Occipital lobe (tissue), 2 donors: ENCODE results near the gene GPC1. TPM values are rescaled to one million over a fixed set of nuclear protein-coding genes. Genes with fewer than 3 reads are reported as not detected.

Experiments
- DNase-seq: peaks from one replicate; lab custom pipeline; 2025; lab: John Stamatoyannopoulos, UW
- total RNA-seq: library from RNA; depleted of rRNA; stranded (reverse); fragments of >200 nt; gene quantifications from one replicate; pipeline ENCODE4 v1.2.3, GENCODE V29; 2014

GPC1 gene
- total RNA-seq, 1 donor from 2014 or later: 37.3 TPM

DNA sequence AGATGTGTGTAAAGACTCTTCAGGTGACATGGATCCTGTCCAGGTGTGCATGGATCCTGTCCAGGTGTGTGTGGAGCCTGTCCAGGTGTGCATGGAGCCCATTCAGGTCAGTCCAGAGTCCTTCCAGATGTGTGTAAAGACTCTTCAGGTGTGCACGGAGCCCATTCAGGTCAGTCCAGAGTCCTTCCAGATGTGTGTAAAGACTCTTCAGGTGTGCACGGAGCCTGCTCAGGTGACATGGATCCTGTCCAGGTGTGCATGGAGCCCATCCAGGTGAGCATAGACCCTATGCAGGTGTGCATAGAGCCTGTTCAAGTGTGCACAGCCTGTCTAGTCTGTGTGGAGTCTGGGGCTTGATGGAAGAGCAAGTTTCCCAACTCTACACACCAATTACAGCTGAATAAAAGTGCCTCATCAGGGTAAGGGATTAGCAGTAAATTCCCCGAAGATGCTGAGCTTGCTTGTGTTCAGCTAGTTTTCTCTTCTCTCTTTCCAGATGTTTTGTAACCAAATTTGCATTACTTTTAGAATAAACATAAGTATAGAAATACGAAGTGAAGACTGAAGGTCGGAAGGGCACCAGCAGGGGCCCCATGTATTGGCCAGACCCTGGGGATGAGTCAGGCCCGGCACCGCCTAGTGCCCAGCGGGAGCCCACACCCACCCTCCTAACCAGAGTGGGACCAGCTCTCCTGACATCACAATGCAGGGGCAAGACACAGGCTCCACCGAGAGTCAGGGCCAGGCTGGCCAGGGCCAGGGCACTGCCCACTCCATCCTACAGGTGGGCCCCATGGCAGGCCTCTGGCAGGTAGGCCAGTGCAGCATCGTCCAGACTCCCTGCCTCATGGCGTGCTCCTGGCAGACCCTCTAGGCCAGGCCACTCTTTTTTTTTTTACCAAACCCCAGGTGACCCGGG is 38.6 kb upstream of the GPC1 start:
- DNase-seq: no peak

GRCh38 chr2:240397542-240397916 is 37.9 kb upstream of the GPC1 start:
- no peak for DNase-seq

- no peak for DNase-seq
Observed at GRCh38 chr2:240397924-240398645, 37.4 kb upstream of the GPC1 start.

DNA sequence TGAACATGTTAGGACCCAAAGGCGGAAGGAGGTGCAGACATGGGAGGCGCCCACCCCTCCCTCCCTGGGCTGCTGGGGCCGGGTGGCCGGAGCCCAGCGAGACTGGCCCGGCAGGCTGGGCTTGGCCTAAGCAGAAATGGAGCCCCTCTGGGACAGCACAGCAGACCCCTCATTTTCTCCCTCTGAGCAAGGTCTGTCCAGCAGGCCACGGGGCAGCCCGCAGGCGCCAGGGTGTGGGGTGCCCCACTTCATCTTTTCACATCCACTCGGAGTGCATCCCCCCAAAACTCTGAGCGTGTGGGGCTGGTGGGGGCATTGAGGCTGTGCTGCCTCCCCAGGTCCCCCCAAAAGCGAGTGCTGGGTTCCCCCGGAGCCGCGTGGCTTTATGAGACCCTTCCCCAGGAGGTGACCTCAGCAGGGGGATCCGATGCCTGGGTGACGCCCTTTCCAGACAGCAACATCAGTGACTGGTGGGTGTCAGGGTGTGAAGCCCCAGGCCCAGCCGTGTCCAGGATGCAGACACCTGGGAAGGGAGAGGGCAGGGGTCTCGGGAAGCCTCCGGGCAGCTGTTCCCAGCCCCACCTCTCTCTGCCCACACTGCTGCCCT is 36.7 kb upstream of the GPC1 start:
- DNase-seq: no peak

DNA sequence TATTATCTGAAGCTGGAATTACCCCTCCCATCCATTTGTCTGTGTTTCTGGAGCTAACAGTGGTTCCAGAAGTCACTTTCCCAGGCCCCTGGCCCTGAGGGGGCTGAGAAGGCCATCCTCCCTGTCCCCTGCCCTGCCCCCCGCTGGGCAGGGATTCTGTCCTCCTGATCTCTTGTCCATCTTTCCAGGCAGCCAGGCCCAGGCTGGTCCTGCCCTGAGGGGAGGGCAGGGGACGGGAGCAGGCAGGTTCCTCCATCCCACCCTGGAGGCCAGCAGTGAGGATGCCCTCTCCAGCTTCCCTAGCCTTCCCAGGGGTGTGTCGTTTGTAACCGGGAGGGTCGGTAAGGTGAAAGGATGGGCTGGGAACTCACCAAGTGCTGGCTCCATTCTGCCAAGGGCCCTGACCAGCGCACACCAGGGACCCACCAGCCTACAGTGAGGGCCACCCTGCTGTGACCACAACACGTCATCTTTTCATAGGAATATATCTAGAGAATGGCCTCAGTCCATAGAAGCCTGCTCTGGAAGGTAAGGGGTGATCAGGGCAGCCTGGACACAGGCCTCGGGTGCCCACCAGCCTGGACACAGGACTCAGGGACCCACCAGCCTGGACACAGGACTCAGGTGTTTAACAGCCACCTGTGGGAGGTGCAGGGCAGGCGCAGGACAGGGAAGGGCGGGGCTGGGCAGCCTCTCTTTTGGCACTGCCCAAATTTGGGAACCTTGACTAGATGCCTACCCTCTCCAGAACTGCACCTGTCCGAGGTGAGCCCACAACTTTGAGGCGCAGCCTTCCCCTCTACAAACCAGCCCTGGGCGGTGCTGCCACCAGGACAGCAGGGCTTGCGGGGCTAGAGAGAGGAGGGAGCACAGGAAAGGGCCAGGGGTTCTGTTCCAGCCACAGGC is 35.8 kb upstream of the GPC1 start:
- no peak for DNase-seq

- no peak for DNase-seq
Observed at GRCh38 chr2:240400371-240401161, 34.9 kb upstream of the GPC1 start.

DNA sequence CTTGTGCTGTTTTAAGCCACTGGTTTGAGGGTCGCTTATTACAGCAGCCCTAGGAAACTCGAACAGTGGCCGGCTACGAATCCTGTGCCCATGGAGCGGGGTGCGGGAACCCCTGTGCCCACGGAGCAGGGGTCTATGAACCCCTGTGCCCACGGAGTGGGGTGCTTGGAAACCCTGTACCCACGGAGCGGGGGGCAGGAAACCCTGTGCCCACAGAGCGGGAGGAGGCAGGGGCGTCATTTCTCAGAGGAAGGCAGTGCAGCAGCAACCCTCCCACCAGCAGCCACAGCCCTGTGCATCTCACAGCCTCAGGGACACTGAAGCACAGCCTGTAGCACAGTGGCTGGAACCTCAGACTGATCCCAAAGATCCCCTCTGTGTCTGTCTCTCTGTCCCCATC is 34.2 kb upstream of the GPC1 start:
- DNase-seq: no peak

GRCh38 chr2:240401781-240402551 is 33.5 kb upstream of the GPC1 start:
- DNase-seq: no peak

DNA sequence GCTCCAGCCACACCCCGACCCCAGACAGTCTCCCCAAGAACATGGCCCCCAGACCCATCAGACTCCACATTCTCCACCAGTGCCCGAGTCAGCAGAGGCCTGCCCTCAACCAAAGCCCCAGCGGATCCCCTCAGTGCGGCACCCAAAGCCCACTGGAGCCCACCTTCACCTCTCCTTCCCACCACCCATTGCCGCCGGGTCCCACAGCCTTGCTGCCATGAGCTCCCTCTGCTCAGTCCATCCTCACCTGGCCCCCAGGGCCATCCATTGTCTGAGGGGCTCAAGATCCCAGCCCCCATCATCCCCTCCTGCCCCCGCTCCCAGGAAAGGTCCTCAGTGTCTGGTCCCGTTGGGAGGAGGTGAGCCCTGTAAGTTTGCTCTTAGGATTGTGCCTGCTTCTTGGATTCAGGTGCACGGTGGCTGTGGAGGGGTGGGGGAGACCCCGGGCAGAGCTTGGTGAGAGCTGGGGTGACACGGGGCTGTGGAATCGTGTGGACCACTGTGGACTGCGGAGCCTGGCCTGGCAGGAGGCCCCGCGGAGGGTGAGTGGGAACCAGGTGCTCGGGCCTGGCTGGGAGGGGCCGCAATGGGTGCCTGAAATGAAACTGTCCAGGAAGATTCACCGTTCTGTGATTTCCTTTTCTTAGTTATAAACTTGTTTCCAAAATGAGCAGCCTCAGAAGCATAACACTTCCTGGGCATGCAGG is 32.7 kb upstream of the GPC1 start:
- no peak for DNase-seq

DNA sequence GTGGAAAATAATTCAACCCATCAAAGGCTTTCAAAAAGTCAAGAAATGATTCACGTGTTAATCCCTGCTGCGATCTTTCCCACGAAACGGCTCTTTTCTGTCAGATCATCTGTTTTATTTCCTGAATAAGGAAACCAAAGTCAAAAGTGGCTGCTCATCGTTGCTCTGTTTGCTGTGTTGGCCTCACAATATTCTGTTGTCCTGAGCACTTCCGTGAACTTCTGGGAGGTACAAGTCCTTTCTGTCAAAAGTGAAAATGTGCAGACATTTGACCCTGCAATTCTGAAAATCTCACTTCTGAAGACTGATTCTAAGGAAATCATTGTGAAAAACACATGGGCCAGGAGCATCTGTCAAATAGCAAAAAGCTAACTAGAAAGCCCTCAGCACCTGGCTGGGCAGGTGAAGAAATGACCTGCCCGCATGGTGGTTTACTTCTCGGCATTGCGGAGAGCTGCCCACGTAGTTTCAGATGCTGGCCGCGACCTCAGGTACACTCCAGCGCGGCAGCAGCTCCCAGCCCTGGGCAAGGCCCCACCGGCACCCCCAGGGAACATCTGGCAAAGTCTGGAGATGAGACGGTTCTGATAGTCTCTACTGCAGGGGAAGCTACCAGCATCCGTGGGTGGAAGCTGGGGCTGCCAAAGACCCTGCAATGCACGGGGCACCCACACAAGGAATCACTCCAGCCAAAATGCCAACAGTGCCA is 31.9 kb upstream of the GPC1 start:
- no peak for DNase-seq

DNA sequence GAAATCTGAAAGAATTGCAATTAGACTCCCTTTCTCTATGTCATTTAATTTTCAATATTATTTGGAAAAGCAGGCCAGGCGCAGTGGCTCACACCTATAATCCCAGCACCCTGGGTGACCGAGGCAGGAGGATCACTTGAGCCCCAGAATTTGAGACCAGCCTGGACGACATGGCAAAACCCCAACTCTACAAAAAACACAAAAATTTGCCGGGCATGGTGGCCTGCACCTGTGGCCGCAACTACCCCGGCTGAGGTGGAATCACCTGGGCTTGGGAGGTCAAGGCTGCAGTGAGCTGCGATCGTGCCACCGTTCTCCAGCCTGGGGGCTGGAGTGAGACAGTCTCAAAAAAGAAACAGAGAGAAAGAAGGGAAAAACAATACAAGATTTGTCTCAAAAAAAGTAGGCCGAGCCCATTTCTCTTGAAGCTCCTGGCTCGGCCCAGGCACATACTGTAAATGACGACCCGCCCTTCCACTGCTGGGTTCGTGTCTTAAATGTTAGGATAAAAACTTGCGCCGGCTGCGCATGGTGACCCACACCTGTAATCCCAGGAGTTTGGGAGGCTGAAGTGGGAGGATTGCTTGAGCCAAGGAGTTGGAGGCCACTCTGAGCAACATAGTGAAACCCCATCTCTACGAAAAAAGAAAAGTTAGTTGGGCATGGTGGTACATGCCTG is 31.1 kb upstream of the GPC1 start:
- no peak for DNase-seq

GRCh38 chr2:240405133-240405532 is 30.3 kb upstream of the GPC1 start:
- DNase-seq: no peak

- DNase-seq: no peak
Observed at GRCh38 chr2:240405684-240406313, 29.7 kb upstream of the GPC1 start.

- no peak for DNase-seq
Observed at GRCh38 chr2:240407090-240407489, 28.4 kb upstream of the GPC1 start.

DNA sequence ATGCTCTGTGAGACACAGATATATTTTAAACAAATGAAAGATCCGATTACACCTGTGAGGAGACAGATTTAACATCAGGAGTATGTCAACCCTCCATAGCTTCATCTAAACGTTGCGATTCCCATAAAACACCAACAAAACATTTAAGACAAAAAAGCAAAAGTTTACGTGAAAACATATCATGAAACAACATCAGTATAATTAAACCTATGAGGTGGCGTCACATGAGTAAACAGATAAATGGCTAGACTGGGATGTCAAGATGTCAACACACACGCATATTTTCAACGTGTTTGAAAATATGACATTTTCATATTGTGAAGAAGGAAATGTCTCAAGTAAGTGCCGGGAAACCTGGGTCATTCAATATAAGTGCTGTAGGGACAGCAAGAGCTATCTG is 25.5 kb upstream of the GPC1 start:
- no peak for DNase-seq

- DNase-seq: no peak
Observed at GRCh38 chr2:240410808-240411207, 24.7 kb upstream of the GPC1 start.
